Measurements from ENCODE around the gene SLTM. TPM values are rescaled to one million over a fixed set of nuclear protein-coding genes. Genes with fewer than 3 reads are reported as not detected.
A peak's percentile ranks its signal among the peaks of the same experiment; 100 is the strongest.
"Not testable (repeated sequence)": the region's sequence is repeated elsewhere in the genome, so short reads cannot be mapped to it uniquely, and the experiment has no call there.

Gene SLTM
- total RNA-seq, 4 donors from 2014 or later, result 65.0 to 115 (median 92.5) TPM

- H3K27ac ChIP-seq, result no peak overlapping the region
- no peaks in the 10 kb centered on the region for H3K36me3 ChIP-seq
- H3K9me3 ChIP-seq, result no peaks in the 10 kb centered on the region
- TF ChIP-seq CTCF (IDR thresholded peaks at IDR 0.05) (no peak), POLR2A (IDR thresholded peaks at IDR 0.05) (no peak)
- H3K4me3 ChIP-seq, result no peak overlapping the region
- H3K4me1 ChIP-seq, result peaks cover 0 to 24% (median 0%) of the 10 kb centered on the region in 3 donors
- no peaks in the 10 kb centered on the region for H3K27me3 ChIP-seq
- DNase-seq, result no peak
- 86 to 99% methylated on average over 4 of the region's 4 CpGs for WGBS, 2 donors
- intact Hi-C loops (cut with DNase I), result loop anchor here (10.0 kb wide), 1 partner anchor 536 kb away; no protein-coding TSS in a partner anchor
These were observed 25.3 kb upstream of the SLTM start for GRCh38 chr15:58958811-58959210.

DNA sequence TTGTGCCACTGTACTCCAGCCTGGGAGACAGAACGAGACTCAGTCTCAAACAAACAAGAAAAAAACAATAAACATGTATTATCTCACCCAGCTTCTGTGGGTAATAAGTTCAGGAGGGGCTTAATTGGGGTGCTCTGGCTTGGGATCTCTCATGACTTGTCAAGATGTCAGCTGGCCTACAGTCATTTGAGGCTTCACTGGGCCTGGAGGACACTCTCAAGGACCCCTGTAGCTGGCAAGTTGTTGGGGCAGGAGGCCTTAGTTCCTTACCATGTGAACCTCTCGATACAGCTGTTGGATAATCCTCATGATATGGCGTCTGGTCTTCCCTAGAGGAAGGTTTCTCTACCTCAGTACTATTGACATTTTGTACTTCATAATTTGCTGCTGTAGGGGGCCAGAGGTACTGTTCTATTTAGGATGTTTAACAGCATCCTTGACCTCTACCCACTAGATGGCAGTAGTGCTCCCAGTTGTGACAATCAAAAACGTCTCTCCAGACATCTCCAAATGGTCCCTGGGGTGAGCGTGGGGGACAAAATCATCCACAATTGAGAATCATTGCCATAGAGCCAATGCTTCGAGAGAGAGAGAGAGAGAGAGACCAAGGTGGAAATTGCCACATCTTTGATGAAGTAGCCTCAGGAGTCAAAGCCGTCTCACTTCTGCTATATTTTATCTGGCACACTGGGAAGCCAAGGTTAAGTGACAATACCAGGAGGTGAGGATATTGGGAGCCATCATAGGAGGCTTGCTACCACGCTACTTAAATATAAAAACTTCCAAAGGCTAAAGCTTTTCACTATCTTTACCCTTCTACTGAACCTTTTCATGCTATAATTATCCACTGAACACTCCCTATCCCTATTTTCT lies 23.9 kb upstream of the SLTM start:
- intact Hi-C loops (cut with DNase I), result loop anchor here (10.0 kb wide), 1 partner anchor 537 kb away; no protein-coding TSS in a partner anchor
- TF ChIP-seq CTCF (IDR thresholded peaks at IDR 0.05), result peak; percentile 53 to 72 (median 69)
- no peak for TF ChIP-seq POLR2A (IDR thresholded peaks at IDR 0.05)
- Histone ChIP-seq H3K36me3 (no peaks in the 10 kb centered on the region), H3K4me1 (peaks cover 0 to 22% (median 4%) of the 10 kb centered on the region in 3 donors), H3K9me3 (no peaks in the 10 kb centered on the region), H3K27me3 (no peaks in the 10 kb centered on the region), H3K4me3 (no peak overlapping the region), H3K27ac (no peak overlapping the region)
- 27 to 28% methylated on average over 8 of the region's 8 CpGs for WGBS, 2 donors
- no peak for DNase-seq

GRCh38 chr15:58952751-58953150 lies 19.3 kb upstream of the SLTM start:
- Histone ChIP-seq H3K4me3 (no peak overlapping the region), H3K9me3 (no peaks in the 10 kb centered on the region), H3K36me3 (no peaks in the 10 kb centered on the region), H3K4me1 (peaks cover 6 to 42% (median 13%) of the 10 kb centered on the region in 3 donors), H3K27ac (peak overlapping the region in 3 of 4 donors; percentile 74 to 86 (median 86)), H3K27me3 (no peaks in the 10 kb centered on the region)
- DNase-seq, result no peak
- TF ChIP-seq CTCF (IDR thresholded peaks at IDR 0.05) (no peak), POLR2A (IDR thresholded peaks at IDR 0.05) (no peak)
- intact Hi-C loops (cut with DNase I), result loop anchor here (10.0 kb wide), 1 partner anchor 542 kb away; no protein-coding TSS in a partner anchor

DNA sequence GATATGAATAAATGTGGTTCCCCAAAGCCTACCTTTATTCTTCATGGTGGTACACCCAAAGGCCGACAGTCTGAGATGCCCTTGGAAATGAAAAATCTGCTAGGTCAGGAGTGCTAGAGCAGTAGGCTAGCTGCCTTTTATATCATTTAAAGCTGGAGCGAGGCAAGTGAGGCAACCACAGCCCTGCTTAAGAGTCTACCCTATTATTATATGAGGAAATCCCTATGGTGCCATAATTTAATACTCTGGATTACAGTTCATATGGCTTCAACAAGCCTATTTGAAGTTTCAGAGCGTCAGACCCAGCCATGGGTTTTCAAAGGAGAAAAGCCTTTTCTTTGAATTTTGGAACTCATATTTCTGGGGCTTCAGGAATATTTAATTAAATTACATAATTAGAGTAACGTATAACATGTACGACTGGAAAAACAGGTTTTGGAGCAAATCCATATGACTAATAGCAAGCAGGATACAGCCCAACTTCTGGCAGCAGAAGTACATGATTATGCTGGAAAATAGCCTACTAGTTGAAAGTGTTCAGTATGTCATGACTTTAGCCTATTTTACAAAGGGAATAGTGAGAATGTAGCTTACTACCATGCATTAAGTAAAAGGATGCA lies 18.0 kb upstream of the SLTM start:
- Histone ChIP-seq H3K9me3 (no peaks in the 10 kb centered on the region), H3K36me3 (no peaks in the 10 kb centered on the region), H3K4me1 (peaks cover 6 to 33% (median 13%) of the 10 kb centered on the region in 3 donors), H3K27ac (peak overlapping the region; percentile 66 to 86 (median 83)), H3K27me3 (no peaks in the 10 kb centered on the region), H3K4me3 (peak overlapping the region; percentile 3 to 26 (median 25))
- no peak for DNase-seq
- intact Hi-C loops (cut with DNase I), result loop anchor here (10.0 kb wide), 1 partner anchor 543 kb away; no protein-coding TSS in a partner anchor
- TF ChIP-seq POLR2A (IDR thresholded peaks at IDR 0.05) (no peak), CTCF (IDR thresholded peaks at IDR 0.05) (no peak)
- 32 to 42% methylated on average over 5 of the region's 5 CpGs for WGBS, 2 donors

DNA sequence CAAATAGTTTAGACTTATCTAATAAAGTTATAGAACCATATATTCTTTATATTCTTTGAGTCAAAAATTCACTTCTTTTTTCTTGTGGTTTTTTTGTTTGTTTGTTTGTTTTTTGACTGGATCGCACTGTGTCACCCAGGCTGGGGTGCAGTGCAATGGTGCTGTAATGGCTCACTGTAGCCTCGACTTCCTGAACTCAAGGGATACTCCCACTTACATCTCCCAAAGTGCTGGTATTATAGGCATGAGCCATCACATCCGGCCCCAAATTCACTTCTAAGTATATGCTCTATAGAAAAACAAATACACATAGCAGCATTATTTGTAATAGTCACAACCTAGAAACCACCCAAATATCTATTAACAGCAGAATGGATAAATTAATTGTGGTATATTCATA lies 13.7 kb upstream of the SLTM start:
- no peak for TF ChIP-seq CTCF (IDR thresholded peaks at IDR 0.05)
- no peak for TF ChIP-seq POLR2A (IDR thresholded peaks at IDR 0.05)
- peaks cover 5 to 21% (median 7%) of the 10 kb centered on the region in 3 donors for H3K4me1 ChIP-seq
- H3K36me3 ChIP-seq, result no peaks in the 10 kb centered on the region
- 80 to 81% methylated on average over 3 of the region's 3 CpGs for WGBS, 2 donors
- H3K9me3 ChIP-seq, result no peaks in the 10 kb centered on the region
- no peak overlapping the region for H3K27ac ChIP-seq
- intact Hi-C loops (cut with DNase I), result no loop called here
- DNase-seq, result no peak
- H3K27me3 ChIP-seq, result no peaks in the 10 kb centered on the region
- H3K4me3 ChIP-seq, result no peak overlapping the region

DNA sequence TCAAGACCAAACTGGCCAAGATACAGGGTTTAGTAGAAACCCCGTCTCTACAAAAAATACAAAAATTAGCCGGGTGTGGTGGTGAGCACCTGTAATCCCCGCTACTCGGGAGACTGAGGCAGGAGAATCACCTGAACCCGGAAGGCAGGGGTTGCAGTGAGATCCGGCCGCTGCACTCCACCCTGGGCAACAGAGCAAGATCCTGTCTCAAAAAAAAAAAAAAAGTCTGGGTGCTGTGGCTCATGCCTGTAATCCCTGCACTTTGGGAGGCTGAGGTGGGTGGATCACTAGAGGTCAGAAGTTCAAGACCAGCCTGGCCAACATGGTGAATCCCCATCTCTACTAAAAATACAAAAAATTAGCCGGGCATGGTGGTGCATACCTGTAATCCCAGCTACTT lies 1.5 kb upstream of the SLTM start:
- DNase-seq; H3K4me3 ChIP-seq; H3K36me3 ChIP-seq; H3K27me3 ChIP-seq; intact Hi-C loops (cut with DNase I); H3K9me3 ChIP-seq: not testable (repeated sequence)
- WGBS, 2 donors, result 71 to 81% methylated on average over 7 to 8 of the region's 8 CpGs
- Histone ChIP-seq H3K27ac (peak overlapping the region; percentile 92 to 100 (median 96)), H3K4me1 (peaks cover 9 to 37% (median 10%) of the 10 kb centered on the region in 3 donors)
